HepG2 (cell line): ENCODE data around the gene GPR39. TPM values are rescaled to one million over a fixed set of nuclear protein-coding genes. Genes with fewer than 3 reads are reported as not detected.

ENCODE experiments used
- ADNP ChIP-seq: sonication (generic); formaldehyde crosslinking; IDR thresholded peaks from 2 replicates; pipeline ENCODE4 v1.4.0; 2020; ENCODE audit warnings: missing genetic modification reagents
- CHD4 ChIP-seq: fragments of 200-600 bp; sonication (generic); IDR thresholded peaks from 2 replicates; pipeline ENCODE4 v1.7.0; 2017; ENCODE audit warnings: mild to moderate bottlenecking, low read length, borderline replicate concordance
- HDAC6 ChIP-seq: fragments of 200-600 bp; sonication (generic); IDR thresholded peaks from 2 replicates; pipeline ENCODE4 v1.7.0; 2017; ENCODE audit warnings: mild to moderate bottlenecking, antibody characterized with exemption, low read length, low read depth
- MXD4 ChIP-seq: IDR thresholded peaks from 2 replicates; pipeline ENCODE4 v1.6.1; 2016; ENCODE audit warnings: mild to moderate bottlenecking, missing biosample characterization, missing genetic modification reagents
- NFE2L1 ChIP-seq: sonication (generic); formaldehyde crosslinking; IDR thresholded peaks from 2 replicates; pipeline ENCODE4 v1.4.0; 2020; ENCODE audit warnings: missing genetic modification reagents, mild to moderate bottlenecking, borderline replicate concordance
- NKX3-1 ChIP-seq: sonication (generic); formaldehyde crosslinking; IDR thresholded peaks from 2 replicates; pipeline ENCODE4 v1.5.0; 2020; ENCODE audit warnings: missing genetic modification reagents
- POGZ ChIP-seq: sonication (generic); formaldehyde crosslinking; IDR thresholded peaks from 2 replicates; pipeline ENCODE4 v1.4.0; 2020; ENCODE audit warnings: mild to moderate bottlenecking, missing genetic modification reagents
- SRF ChIP-seq: IDR thresholded peaks from 2 replicates; pipeline ENCODE4 v1.6.1; 2011; ENCODE audit warnings: mild to moderate bottlenecking, low read depth, low read length, moderate library complexity
- TEAD3 ChIP-seq: optimal IDR thresholded peaks from 2 replicates; pipeline ENCODE3; 2016; ENCODE audit warnings: borderline replicate concordance
- ZNF264 ChIP-seq: sonication (generic); formaldehyde crosslinking; IDR thresholded peaks from 2 replicates; pipeline ENCODE4 v1.4.0; 2020; ENCODE audit warnings: missing genetic modification reagents
- ZNF577 ChIP-seq: sonication (generic); formaldehyde crosslinking; IDR thresholded peaks from 2 replicates; pipeline ENCODE4 v1.4.0; 2020; ENCODE audit warnings: mild to moderate bottlenecking, low read depth, missing genetic modification reagents, borderline replicate concordance
- ZNF724P ChIP-seq: sonication (generic); formaldehyde crosslinking; IDR thresholded peaks from 2 replicates; pipeline ENCODE4 v1.8.0; 2022; ENCODE audit warnings: missing genetic modification reagents, borderline replicate concordance
- ZSCAN12 ChIP-seq: sonication (generic); formaldehyde crosslinking; IDR thresholded peaks from 2 replicates; pipeline ENCODE4 v1.9.0; 2021; ENCODE audit warnings: mild to moderate bottlenecking, missing genetic modification reagents
- polyA plus RNA-seq, 8 experiments: library from polyadenylated mRNA; depleted of rRNA in 3 of 8; stranded (reverse) in 7 of 8; unstranded in 1 of 8; fragments of >200 nt; fragmentation: Illumina TruSeq in 4 of 8; extraction: Trizol in 4 of 8; gene quantifications; 2 replicates each; pipeline versions ENCODE4 v1.2.1 to v1.2.3, GENCODE V29; 2011 to 2016; ENCODE audit warnings: low read depth in 4 of 8, missing spikeins in 1 of 8, mixed read lengths in 1 of 8; ENCODE audit not compliant: insufficient read depth in 1 of 8
- total RNA-seq, 5 experiments: library from RNA; depleted of rRNA; stranded (reverse); fragments of >200 nt; fragmentation: Illumina TruSeq; extraction: Trizol; gene quantifications; 2 replicates each; pipeline ENCODE4 v1.2.3, GENCODE V29; 2016; ENCODE audit warnings: low read depth in 1 of 5
- TF ChIP-seq, protein P1 (sequence below): sonication (generic); formaldehyde crosslinking; conservative IDR thresholded peaks from 2 replicates; pipeline ENCODE4 v1.4.0; 2020; ENCODE audit warnings: missing genetic modification reagents
- TF ChIP-seq, protein P2 (sequence below): IDR thresholded peaks from 2 replicates; pipeline ENCODE4 v1.6.1; 2016; ENCODE audit warnings: control low read depth
- TF ChIP-seq, protein P3 (sequence below): sonication (generic); formaldehyde crosslinking; IDR thresholded peaks from 2 replicates; pipeline ENCODE4 v1.5.0; 2020; ENCODE audit warnings: mild to moderate bottlenecking, missing genetic modification reagents, borderline replicate concordance
- TF ChIP-seq, protein P4 (sequence below): sonication (generic); formaldehyde crosslinking; IDR thresholded peaks from 2 replicates; pipeline ENCODE4 v1.5.0; 2020; ENCODE audit warnings: missing genetic modification reagents, mild to moderate bottlenecking, borderline replicate concordance
- TF ChIP-seq, protein P5 (sequence below): sonication (generic); formaldehyde crosslinking; IDR thresholded peaks from 2 replicates; pipeline ENCODE4 v1.4.0; 2020; ENCODE audit warnings: missing genetic modification reagents, low read depth, mild to moderate bottlenecking, borderline replicate concordance
- TF ChIP-seq, protein P6 (sequence below): sonication (generic); formaldehyde crosslinking; IDR thresholded peaks from 2 replicates; pipeline ENCODE4 v1.5.1; 2020; ENCODE audit warnings: mild to moderate bottlenecking, missing genetic modification reagents, moderate library complexity

GPR39 gene
- total and polyA plus RNA-seq, 2 of the 13 experiments (the other 11 are each of a cell fraction or from before 2014, with no cell fraction given) = 0.16 to 0.62 TPM

DNA sequence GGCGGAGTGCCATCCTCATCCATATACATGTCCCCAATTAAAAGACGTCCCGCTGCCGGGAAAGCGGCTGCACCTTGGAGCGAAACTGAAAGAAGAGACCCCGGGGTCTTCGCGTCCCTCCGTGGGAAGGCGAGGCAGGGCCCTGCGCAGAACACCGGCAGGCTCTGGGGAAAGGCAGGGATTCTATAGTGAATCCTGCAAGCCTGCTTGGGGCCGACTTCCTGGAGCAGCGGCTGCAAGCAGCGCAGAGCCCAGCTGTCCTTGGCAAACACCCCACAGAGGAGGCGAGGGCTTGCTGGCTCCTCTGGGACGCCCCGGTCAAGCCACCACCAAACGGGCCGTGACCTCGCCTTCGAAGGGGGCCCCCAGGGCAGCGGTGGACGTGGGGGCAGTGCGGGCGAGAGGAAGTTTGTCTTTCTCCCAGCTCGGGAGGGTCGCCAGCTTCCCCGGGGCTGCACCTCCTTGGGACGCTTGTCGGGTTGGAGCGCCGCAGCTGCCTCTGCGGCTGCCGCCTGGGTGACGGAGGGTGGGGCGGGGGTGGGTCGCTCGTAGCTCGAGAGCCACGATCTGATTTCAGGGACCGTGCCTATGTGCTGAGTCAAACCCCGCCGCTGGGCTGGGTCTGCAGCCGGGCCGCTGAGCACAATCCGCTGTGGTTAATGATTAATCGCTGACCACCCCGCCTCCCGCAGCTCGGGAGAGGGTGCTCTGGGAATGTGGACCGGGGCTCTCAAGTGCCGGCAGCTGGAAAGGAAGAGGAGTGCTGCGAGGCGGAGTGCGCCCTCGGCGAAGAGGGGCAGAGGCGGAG is 486 bp upstream of the GPR39 start (continued):
- TF ChIP-seq, protein P1, sequence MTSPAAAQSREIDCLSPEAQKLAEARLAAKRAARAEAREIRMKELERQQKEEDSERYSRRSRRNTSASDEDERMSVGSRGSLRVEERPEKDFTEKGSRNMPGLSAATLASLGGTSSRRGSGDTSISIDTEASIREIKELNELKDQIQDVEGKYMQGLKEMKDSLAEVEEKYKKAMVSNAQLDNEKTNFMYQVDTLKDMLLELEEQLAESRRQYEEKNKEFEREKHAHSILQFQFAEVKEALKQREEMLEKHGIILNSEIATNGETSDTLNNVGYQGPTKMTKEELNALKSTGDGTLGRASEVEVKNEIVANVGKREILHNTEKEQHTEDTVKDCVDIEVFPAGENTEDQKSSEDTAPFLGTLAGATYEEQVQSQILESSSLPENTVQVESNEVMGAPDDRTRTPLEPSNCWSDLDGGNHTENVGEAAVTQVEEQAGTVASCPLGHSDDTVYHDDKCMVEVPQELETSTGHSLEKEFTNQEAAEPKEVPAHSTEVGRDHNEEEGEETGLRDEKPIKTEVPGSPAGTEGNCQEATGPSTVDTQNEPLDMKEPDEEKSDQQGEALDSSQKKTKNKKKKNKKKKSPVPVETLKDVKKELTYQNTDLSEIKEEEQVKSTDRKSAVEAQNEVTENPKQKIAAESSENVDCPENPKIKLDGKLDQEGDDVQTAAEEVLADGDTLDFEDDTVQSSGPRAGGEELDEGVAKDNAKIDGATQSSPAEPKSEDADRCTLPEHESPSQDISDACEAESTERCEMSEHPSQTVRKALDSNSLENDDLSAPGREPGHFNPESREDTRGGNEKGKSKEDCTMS = no peak
- TF ChIP-seq SRF (no peak), ADNP (peak; percentile 11; the same call in 1 of the 2 replicates), ZNF264 (0 out of 2 replicates have a peak, but pooled peaks have one; percentile 55), HDAC6 (no peak), POGZ (peak; percentile 92), TEAD3 (peak; percentile 86), MXD4 (peak; percentile 40; the same call in 1 of the 2 replicates), NFE2L1 (CRISPR knock-in tag) (no peak), CHD4 (no peak), ZSCAN12 (CRISPR knock-in tag) (no peak), ZNF724P (CRISPR knock-in tag) (0 out of 2 replicates have a peak, but pooled peaks have one; percentile 24), ZNF577 (CRISPR knock-in tag) (no peak), NKX3-1 (no peak)
- TF ChIP-seq, protein P2, sequence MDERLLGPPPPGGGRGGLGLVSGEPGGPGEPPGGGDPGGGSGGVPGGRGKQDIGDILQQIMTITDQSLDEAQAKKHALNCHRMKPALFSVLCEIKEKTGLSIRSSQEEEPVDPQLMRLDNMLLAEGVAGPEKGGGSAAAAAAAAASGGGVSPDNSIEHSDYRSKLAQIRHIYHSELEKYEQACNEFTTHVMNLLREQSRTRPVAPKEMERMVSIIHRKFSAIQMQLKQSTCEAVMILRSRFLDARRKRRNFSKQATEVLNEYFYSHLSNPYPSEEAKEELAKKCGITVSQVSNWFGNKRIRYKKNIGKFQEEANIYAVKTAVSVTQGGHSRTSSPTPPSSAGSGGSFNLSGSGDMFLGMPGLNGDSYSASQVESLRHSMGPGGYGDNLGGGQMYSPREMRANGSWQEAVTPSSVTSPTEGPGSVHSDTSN (CRISPR knock-in tag) = no peak
- TF ChIP-seq, protein P3, sequence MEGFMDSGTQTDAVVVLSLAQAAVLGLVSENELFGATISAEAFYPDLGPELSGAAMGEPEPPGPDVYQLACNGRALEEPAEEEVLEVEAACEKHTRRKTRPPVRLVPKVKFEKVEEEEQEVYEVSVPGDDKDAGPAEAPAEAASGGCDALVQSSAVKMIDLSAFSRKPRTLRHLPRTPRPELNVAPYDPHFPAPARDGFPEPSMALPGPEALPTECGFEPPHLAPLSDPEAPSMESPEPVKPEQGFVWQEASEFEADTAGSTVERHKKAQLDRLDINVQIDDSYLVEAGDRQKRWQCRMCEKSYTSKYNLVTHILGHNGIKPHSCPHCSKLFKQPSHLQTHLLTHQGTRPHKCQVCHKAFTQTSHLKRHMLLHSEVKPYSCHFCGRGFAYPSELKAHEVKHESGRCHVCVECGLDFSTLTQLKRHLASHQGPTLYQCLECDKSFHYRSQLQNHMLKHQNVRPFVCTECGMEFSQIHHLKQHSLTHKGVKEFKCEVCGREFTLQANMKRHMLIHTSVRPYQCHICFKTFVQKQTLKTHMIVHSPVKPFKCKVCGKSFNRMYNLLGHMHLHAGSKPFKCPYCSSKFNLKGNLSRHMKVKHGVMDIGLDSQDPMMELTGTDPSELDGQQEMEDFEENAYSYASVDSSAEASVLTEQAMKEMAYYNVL = no peak
- TF ChIP-seq, protein P4, sequence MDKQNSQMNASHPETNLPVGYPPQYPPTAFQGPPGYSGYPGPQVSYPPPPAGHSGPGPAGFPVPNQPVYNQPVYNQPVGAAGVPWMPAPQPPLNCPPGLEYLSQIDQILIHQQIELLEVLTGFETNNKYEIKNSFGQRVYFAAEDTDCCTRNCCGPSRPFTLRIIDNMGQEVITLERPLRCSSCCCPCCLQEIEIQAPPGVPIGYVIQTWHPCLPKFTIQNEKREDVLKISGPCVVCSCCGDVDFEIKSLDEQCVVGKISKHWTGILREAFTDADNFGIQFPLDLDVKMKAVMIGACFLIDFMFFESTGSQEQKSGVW (CRISPR knock-in tag) = no peak
- TF ChIP-seq, protein P5, sequence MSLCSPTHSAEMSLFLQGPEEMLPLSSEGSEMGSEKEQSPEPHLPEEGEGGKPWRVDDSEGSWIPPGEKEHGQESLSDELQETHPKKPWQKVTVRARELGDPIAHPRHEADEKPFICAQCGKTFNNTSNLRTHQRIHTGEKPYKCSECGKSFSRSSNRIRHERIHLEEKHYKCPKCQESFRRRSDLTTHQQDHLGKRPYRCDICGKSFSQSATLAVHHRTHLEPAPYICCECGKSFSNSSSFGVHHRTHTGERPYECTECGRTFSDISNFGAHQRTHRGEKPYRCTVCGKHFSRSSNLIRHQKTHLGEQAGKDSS (CRISPR knock-in tag) = peak; percentile 96
- TF ChIP-seq, protein P6, sequence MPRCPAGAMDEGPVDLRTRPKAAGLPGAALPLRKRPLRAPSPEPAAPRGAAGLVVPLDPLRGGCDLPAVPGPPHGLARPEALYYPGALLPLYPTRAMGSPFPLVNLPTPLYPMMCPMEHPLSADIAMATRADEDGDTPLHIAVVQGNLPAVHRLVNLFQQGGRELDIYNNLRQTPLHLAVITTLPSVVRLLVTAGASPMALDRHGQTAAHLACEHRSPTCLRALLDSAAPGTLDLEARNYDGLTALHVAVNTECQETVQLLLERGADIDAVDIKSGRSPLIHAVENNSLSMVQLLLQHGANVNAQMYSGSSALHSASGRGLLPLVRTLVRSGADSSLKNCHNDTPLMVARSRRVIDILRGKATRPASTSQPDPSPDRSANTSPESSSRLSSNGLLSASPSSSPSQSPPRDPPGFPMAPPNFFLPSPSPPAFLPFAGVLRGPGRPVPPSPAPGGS (CRISPR knock-in tag) = no peak
